HG02610 (cell line): ENCODE measurements around the gene ASAH2B.

ENCODE experiments used
- ATAC-seq: cut with Tn5 transposase; IDR thresholded peaks from one replicate; pipeline ENCODE4 v1.9.1; 2021; ENCODE audit warnings: mild to moderate bottlenecking, moderate library complexity; ENCODE audit not compliant: unreplicated experiment

Gene ASAH2B

GRCh38 chr10:50796693-50797092 lies 57.0 kb downstream of the ASAH2B start:
- ATAC-seq, result no peak

- no peak for ATAC-seq
These were observed 58.6 kb downstream of the ASAH2B start for GRCh38 chr10:50798297-50798696.

- no peak for ATAC-seq
These were observed 59.9 kb downstream of the ASAH2B start for GRCh38 chr10:50799595-50799994.

- no peak for ATAC-seq
These were observed 66.4 kb downstream of the ASAH2B start for GRCh38 chr10:50805981-50806622.

- ATAC-seq, result no peak
These were observed 68.4 kb downstream of the ASAH2B start for GRCh38 chr10:50807851-50808776.
